ENCODE results near the gene PAWR.

DNA sequence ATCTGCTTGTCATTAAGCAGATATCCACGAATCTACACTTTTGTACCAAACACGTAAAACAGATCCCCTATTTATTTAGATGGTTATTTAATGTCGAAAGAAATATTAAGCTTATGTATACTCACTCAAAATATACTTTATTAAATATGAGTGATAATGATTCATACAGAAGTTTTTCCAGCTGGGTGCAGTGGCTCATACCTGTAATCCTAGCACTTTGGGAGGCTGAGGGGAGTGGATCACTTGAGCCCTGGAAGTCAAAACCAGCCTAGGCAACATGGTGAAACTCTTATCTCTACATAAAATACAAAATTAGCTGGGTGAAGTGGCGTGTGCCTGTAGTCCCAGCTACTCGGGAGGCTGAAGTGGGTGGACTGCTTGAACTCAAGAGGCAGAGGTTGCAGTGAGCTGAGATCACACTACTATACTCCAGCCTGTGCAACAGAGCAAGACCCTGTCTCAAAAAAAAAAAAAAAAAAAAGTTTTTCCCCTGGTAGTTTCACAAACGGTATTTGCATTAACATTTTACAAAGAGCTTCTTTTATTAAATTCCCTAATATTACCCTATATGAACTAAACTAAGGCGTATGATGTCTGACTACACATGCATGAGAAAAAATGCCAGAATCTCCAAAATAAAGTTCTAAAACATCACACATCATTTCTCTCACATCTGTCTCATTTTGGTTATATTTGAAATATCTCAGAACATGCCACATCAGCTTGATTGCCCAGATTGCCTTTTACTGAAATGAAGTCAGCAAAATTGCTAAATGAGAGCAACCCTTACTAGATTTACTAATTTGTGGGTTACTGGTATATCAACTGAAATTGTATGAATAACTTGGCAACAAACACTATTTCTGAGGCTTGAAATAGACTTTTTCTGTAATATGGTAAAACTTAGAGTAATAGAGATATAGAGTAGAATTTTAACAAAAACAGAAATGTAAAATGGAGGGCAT lies 74.9 kb downstream of the PAWR start:
- TF ChIP-seq, protein P1, sequence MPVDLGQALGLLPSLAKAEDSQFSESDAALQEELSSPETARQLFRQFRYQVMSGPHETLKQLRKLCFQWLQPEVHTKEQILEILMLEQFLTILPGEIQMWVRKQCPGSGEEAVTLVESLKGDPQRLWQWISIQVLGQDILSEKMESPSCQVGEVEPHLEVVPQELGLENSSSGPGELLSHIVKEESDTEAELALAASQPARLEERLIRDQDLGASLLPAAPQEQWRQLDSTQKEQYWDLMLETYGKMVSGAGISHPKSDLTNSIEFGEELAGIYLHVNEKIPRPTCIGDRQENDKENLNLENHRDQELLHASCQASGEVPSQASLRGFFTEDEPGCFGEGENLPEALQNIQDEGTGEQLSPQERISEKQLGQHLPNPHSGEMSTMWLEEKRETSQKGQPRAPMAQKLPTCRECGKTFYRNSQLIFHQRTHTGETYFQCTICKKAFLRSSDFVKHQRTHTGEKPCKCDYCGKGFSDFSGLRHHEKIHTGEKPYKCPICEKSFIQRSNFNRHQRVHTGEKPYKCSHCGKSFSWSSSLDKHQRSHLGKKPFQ (tag by site-specific recombination; IDR thresholded peaks at IDR 0.05) = 0 out of 2 replicates have a peak, but pooled peaks have one; percentile 40
- TF ChIP-seq, protein P2, sequence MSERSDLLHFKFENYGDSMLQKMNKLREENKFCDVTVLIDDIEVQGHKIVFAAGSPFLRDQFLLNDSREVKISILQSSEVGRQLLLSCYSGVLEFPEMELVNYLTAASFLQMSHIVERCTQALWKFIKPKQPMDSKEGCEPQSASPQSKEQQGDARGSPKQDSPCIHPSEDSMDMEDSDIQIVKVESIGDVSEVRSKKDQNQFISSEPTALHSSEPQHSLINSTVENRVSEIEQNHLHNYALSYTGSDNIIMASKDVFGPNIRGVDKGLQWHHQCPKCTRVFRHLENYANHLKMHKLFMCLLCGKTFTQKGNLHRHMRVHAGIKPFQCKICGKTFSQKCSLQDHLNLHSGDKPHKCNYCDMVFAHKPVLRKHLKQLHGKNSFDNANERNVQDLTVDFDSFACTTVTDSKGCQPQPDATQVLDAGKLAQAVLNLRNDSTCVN (tag by site-specific recombination; optimal IDR thresholded peaks at IDR 0.05) = no peak
- TF ChIP-seq ZNF112 (tag by site-specific recombination; IDR thresholded peaks at IDR 0.05) = no peak
- TF ChIP-seq ZNF777 (tag by site-specific recombination; IDR thresholded peaks at IDR 0.05; ENCODE audit: borderline replicate concordance) = no peak
- TF ChIP-seq OVOL3 (tag by site-specific recombination; IDR thresholded peaks at IDR 0.05) = no peak
- TF ChIP-seq, protein P3, sequence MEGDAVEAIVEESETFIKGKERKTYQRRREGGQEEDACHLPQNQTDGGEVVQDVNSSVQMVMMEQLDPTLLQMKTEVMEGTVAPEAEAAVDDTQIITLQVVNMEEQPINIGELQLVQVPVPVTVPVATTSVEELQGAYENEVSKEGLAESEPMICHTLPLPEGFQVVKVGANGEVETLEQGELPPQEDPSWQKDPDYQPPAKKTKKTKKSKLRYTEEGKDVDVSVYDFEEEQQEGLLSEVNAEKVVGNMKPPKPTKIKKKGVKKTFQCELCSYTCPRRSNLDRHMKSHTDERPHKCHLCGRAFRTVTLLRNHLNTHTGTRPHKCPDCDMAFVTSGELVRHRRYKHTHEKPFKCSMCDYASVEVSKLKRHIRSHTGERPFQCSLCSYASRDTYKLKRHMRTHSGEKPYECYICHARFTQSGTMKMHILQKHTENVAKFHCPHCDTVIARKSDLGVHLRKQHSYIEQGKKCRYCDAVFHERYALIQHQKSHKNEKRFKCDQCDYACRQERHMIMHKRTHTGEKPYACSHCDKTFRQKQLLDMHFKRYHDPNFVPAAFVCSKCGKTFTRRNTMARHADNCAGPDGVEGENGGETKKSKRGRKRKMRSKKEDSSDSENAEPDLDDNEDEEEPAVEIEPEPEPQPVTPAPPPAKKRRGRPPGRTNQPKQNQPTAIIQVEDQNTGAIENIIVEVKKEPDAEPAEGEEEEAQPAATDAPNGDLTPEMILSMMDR (tag by site-specific recombination; IDR thresholded peaks at IDR 0.05) = no peak
